HCT116 (cell line): ENCODE data around the gene GSTA3. TPM values are rescaled to one million over a fixed set of nuclear protein-coding genes. Genes with fewer than 3 reads are reported as not detected.

Source experiments
- ATAC-seq: fragments of 200-7000 bp; cut with Tn5 transposase; 2 replicates; pipeline ENCODE4 v1.9.1; 2020; ENCODE audit warnings: mild to moderate bottlenecking, moderate library complexity
- BruUV-seq: library from RNA; stranded (reverse); fragments of 400-500 nt; replicated peaks from 2 replicates; lab custom pipeline; 2021; lab: Mats Ljungman, UMichigan
- CTCF ChIA-PET: fragments of 300-600 bp; sonication (Branson Sonifier 250); formaldehyde crosslinking; loops from one replicate; lab custom pipeline; 2021; ENCODE audit warnings: antibody characterized with exemption; lab: Charles Lee
- POLR2A ChIA-PET: fragments of 300-600, 350-600 bp; sonication (Branson Sonifier 250); formaldehyde crosslinking; loops from one replicate; lab custom pipeline; 2021; ENCODE audit warnings: antibody characterized with exemption; lab: Charles Lee
- RAD21 ChIA-PET, 2 experiments: fragments of 300-600 bp; sonication (Branson Sonifier 250); formaldehyde crosslinking; loops; one replicate each; lab custom pipeline; 2023; ENCODE audit warnings: low total read pairs in 2 of 2; ENCODE audit not compliant: uncharacterized antibody in 2 of 2, unreplicated experiment in 2 of 2, low non-redundant PET in 1 of 2; lab: Charles Lee
- DNase-seq: peaks from one replicate; pipeline ENCODE4 v3.0.0-alpha.2; 2010; ENCODE audit warnings: low read depth, low spot score
- H2AFZ ChIP-seq: fragments of 200-600 bp; shearing (Covaris generic), sonication (generic); 2 replicates; pipeline ENCODE4 v1.6.1; 2017; ENCODE audit warnings: low read depth, mixed run types, mixed read lengths, antibody characterized with exemption, low read length; ENCODE audit not compliant: poor library complexity, severe bottlenecking
- H3K27ac ChIP-seq: 2 replicates; pipeline ENCODE4 v1.5.1; 2012; ENCODE audit warnings: low read depth, low read length
- H3K27me3 ChIP-seq: fragments of 200-600 bp; sonication (generic); 2 replicates; pipeline ENCODE4 v1.6.1; 2016; ENCODE audit warnings: mixed run types, low read length, mixed read lengths; ENCODE audit not compliant: insufficient read depth
- H3K36me3 ChIP-seq, 2 experiments: fragments of 200-500 bp in 1 of 2; fragments of 200-600 bp in 1 of 2; sonication (Bioruptor generic) in 1 of 2; sonication (generic) in 1 of 2; 2 replicates each; pipeline versions ENCODE4 v1.5.1 to v1.6.1; 2014 to 2016; ENCODE audit warnings: low read length in 2 of 2, inconsistent platforms in 1 of 2, mixed read lengths in 1 of 2, mixed run types in 1 of 2; ENCODE audit not compliant: insufficient read depth in 2 of 2, control insufficient read depth in 1 of 2
- H3K4me1 ChIP-seq, 2 experiments: fragments of 200-600 bp in 1 of 2; sonication (generic) in 1 of 2; 2 replicates each; pipeline versions ENCODE4 v1.5.1 to v1.6.1; 2012 to 2017; ENCODE audit warnings: low read length in 2 of 2, inconsistent platforms in 1 of 2, mild to moderate bottlenecking in 1 of 2, mixed read lengths in 1 of 2, mixed run types in 1 of 2, moderate library complexity in 1 of 2; ENCODE audit not compliant: insufficient read depth in 2 of 2, control insufficient read depth in 1 of 2
- H3K4me2 ChIP-seq: fragments of 200-600 bp; sonication (generic); 2 replicates; pipeline ENCODE4 v1.6.1; 2017; ENCODE audit warnings: mixed run types, low read length, mixed read lengths
- H3K4me3 ChIP-seq, 2 experiments: fragments of 200-600 bp in 1 of 2; sonication (generic) in 1 of 2; replicated peaks in 1 of 2; 2 replicates each; pipeline ENCODE4 v1.5.1; 2011 to 2016; ENCODE audit warnings: low read length in 2 of 2, control low read depth in 1 of 2, low read depth in 1 of 2, mild to moderate bottlenecking in 1 of 2, mixed read lengths in 1 of 2, mixed run types in 1 of 2
- H3K79me2 ChIP-seq: fragments of 200-600 bp; sonication (generic); 2 replicates; pipeline ENCODE4 v1.6.1; 2017; ENCODE audit warnings: mild to moderate bottlenecking, mixed run types, low read length, moderate library complexity, mixed read lengths; ENCODE audit not compliant: insufficient read depth
- H3K9ac ChIP-seq: fragments of 200-600 bp; sonication (generic); 2 replicates; pipeline ENCODE4 v1.6.1; 2016; ENCODE audit warnings: low read length, mixed read lengths
- H3K9me2 ChIP-seq: fragments of 200-600 bp; sonication (generic), shearing (Covaris generic); 2 replicates; pipeline ENCODE4 v1.6.1; 2017; ENCODE audit warnings: mixed run types, mild to moderate bottlenecking, moderate library complexity; ENCODE audit not compliant: insufficient read depth
- H3K9me3 ChIP-seq, 2 experiments: fragments of 200-500 bp in 1 of 2; fragments of 200-600 bp in 1 of 2; sonication (Bioruptor generic) in 1 of 2; sonication (generic) in 1 of 2; 2 replicates each; pipeline ENCODE4 v1.6.1; 2014 to 2017; ENCODE audit warnings: low read length in 2 of 2, mixed read lengths in 2 of 2, inconsistent platforms in 1 of 2, low read depth in 1 of 2, mild to moderate bottlenecking in 1 of 2, mixed run types in 1 of 2, moderate library complexity in 1 of 2; ENCODE audit not compliant: control insufficient read depth in 1 of 2, insufficient read depth in 1 of 2
- H4K20me1 ChIP-seq: fragments of 200-600 bp; sonication (generic), shearing (Covaris generic); 2 replicates; pipeline ENCODE4 v1.6.1; 2017; ENCODE audit warnings: mixed run types, mild to moderate bottlenecking, moderate library complexity; ENCODE audit not compliant: insufficient read depth
- CBX3 ChIP-seq: IDR thresholded peaks from 2 replicates; pipeline ENCODE4 v1.6.1; 2012; ENCODE audit warnings: low read depth
- CEBPB ChIP-seq: IDR thresholded peaks from 2 replicates; pipeline ENCODE4 v1.6.1; 2012; ENCODE audit warnings: low read depth
- EGR1 ChIP-seq: IDR thresholded peaks from 2 replicates; pipeline ENCODE4 v1.6.1; 2012; ENCODE audit warnings: low read depth
- EZH2phosphoT487 ChIP-seq: fragments of 200-600 bp; IDR thresholded peaks from 2 replicates; pipeline ENCODE4 v1.6.1; 2018; ENCODE audit warnings: antibody characterized with exemption, borderline replicate concordance
- FOSL1 ChIP-seq: IDR thresholded peaks from 2 replicates; pipeline ENCODE4 v1.6.1; 2012; ENCODE audit warnings: low read depth
- JUND ChIP-seq: IDR thresholded peaks from 2 replicates; pipeline ENCODE4 v1.6.1; 2012
- POLR2AphosphoS5 ChIP-seq: IDR thresholded peaks from 2 replicates; pipeline ENCODE4 v1.6.1; 2011; ENCODE audit warnings: mild to moderate bottlenecking, low read depth, low read length, moderate library complexity
- RAD21 ChIP-seq: IDR thresholded peaks from 2 replicates; pipeline ENCODE4 v1.6.1; 2012; ENCODE audit warnings: low read depth, mild to moderate bottlenecking
- SIN3A ChIP-seq: IDR thresholded peaks from 2 replicates; pipeline ENCODE4 v1.6.1; 2012; ENCODE audit warnings: low read depth
- SRF ChIP-seq: IDR thresholded peaks from 2 replicates; pipeline ENCODE4 v1.6.1; 2012; ENCODE audit warnings: low read depth
- TCF7L2 ChIP-seq: IDR thresholded peaks from 2 replicates; pipeline ENCODE4 v1.7.0; 2011; ENCODE audit warnings: borderline replicate concordance, inconsistent platforms; ENCODE audit not compliant: insufficient read depth, insufficient read length; ENCODE audit errors: extremely low read depth
- YY1 ChIP-seq: IDR thresholded peaks from 2 replicates; pipeline ENCODE4 v1.6.1; 2011; ENCODE audit warnings: low read length, low read depth, moderate library complexity, mild to moderate bottlenecking; ENCODE audit not compliant: insufficient replicate concordance; ENCODE audit errors: extremely low read depth
- ZFX ChIP-seq: fragments of 450-650 bp; IDR thresholded peaks from 2 replicates; pipeline ENCODE4 v1.6.1; 2017
- intact Hi-C: fragments of 100-400 bp; cut with micrococcal nuclease; formaldehyde crosslinking; loops from 2 replicates; pipeline ENCODE4 v1.10.0; 2022
- total RNA-seq: library from RNA; stranded (reverse); gene quantifications from one replicate; pipeline ENCODE4 v1.2.1, GENCODE V29; 2021; ENCODE audit not compliant: unreplicated experiment
- TF ChIP-seq, protein P1 (sequence below): IDR thresholded peaks from 2 replicates; pipeline ENCODE4 v1.6.1; 2012
- TF ChIP-seq, protein P2 (sequence below): IDR thresholded peaks from 2 replicates; pipeline ENCODE4 v1.6.1; 2012
- TF ChIP-seq, protein P3 (sequence below): IDR thresholded peaks from 2 replicates; pipeline ENCODE4 v1.6.1; 2012; ENCODE audit warnings: low read depth

GSTA3 gene
- total RNA-seq, 1 experiment from 2014 or later, result not detected

DNA sequence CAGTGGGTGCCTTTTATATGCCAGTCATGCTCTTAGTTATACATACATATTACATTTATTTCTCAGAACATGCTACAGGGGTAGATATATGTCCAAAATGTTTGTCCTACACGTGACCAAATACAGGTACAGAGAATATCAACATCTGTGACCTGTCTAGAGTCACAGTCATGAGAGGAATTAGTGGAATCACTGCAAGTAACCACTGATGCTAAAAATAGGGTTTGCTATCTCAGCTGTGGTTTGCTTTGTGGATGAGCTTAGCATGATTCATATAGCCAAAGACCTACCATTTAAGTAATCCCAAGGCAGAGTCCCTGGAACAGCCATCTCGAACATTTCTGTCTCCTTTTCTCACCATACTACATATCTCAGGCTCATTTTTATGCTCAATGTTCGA is 32.3 kb downstream of the GSTA3 start:
- ATAC-seq (peak; percentile 49; the same call in 1 of the 2 replicates), DNase-seq (peak; percentile 29)
- H3K79me2 ChIP-seq, result no peaks in the 10 kb centered on the region
- ChIA-PET POLR2A (no interaction called here), CTCF (interaction anchor here (1.0 to 1.2 kb wide), 2 partner anchors 11 to 118 kb away, joined by 3 to 4 read pairs; partner anchors contain the start of gene GSTA4), RAD21 (no interaction called here)
- peak overlapping the region; percentile 57 for H3K4me2 ChIP-seq
- no peaks in the 10 kb centered on the region for H3K9me3 ChIP-seq
- no peak overlapping the region for H3K4me3 ChIP-seq
- no peak overlapping the region for H3K9ac ChIP-seq
- H4K20me1 ChIP-seq, result no peaks in the 10 kb centered on the region
- no peak overlapping the region for H2AFZ ChIP-seq
- H3K4me1 ChIP-seq, result peaks cover 3 to 25% of the 10 kb centered on the region in 2 experiments
- no peaks in the 10 kb centered on the region for H3K9me2 ChIP-seq
- no peak overlapping the region for H3K27ac ChIP-seq
- peak; percentile 61 for TF ChIP-seq FOSL1
- peak; percentile 24; the same call in 1 of the 2 replicates for TF ChIP-seq POLR2AphosphoS5
- TF ChIP-seq EZH2phosphoT487, result no peak
- TF ChIP-seq JUND, result peak; percentile 48; the same call in 1 of the 2 replicates
- no peak for TF ChIP-seq RAD21
- peak; percentile 54; the same call in 1 of the 2 replicates for TF ChIP-seq SIN3A
- peak; percentile 30; the same call in 1 of the 2 replicates for TF ChIP-seq SRF
- no peak for TF ChIP-seq EGR1
- TF ChIP-seq, protein P1, sequence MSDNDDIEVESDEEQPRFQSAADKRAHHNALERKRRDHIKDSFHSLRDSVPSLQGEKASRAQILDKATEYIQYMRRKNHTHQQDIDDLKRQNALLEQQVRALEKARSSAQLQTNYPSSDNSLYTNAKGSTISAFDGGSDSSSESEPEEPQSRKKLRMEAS, result no peak
- no peaks in the 10 kb centered on the region; the same call in none of the 2 replicates for H3K27me3 ChIP-seq
- intact Hi-C loops, result no loop called here
- no peaks in the 10 kb centered on the region for H3K36me3 ChIP-seq
- no TSS peak for BruUV-seq

DNA sequence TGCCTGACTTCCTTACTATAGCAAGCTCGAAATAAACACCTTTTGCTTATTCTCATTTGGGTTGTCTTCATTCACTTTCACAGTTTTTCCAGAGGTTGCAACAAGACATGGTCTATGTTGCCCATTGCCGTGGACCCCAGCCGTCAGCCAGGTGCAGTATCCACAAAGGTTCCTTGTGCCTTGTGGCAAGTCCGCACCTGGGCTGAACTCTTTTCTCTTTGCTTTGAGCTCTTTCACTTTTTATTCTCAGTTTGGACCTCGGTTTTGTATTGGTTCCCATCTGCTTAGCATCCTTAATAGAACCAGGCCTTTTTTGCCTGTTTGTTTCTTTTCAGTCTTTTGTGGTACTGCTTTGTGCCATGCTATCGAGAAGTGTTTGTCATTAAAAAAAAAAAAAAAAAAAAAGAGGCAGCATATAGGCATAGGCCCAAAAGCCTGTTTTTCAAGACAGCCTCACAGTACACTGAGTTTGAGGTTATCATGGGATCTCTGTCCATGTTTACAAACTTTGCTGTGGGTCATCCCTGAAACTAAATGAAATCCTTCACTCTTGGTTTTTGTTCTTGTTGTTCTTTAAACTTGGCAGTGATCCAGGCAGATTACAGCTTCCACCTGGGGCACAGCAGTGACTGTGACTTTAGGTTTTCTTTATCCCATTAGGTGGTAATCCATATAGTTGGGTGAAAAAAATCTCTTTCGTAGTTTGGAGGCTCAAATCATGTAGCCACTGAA is 33.3 kb downstream of the GSTA3 start:
- H3K4me3 ChIP-seq, result no peak overlapping the region
- POLR2A ChIA-PET, result no interaction called here
- peak overlapping the region; percentile 57; the same call in 1 of the 2 replicates for H3K4me2 ChIP-seq
- ATAC-seq (no peak), DNase-seq (no peak)
- intact Hi-C loops, result no loop called here
- no peaks in the 10 kb centered on the region for H3K9me2 ChIP-seq
- no peaks in the 10 kb centered on the region for H3K79me2 ChIP-seq
- H3K4me1 ChIP-seq, result peaks cover 0 to 17% of the 10 kb centered on the region in 2 experiments; a peak in 3 of 4 replicates
- no peak overlapping the region for H3K9ac ChIP-seq
- CTCF ChIA-PET, result no interaction called here
- no peak overlapping the region for H2AFZ ChIP-seq
- H3K9me3 ChIP-seq, result no peaks in the 10 kb centered on the region
- H3K27ac ChIP-seq, result no peak overlapping the region
- no peaks in the 10 kb centered on the region for H3K36me3 ChIP-seq
- TF ChIP-seq CBX3 (no peak), JUND (no peak), TCF7L2 (no peak), RAD21 (no peak), FOSL1 (no peak), CEBPB (no peak), EGR1 (no peak), YY1 (no peak), ZFX (no peak)
- TF ChIP-seq, protein P2, sequence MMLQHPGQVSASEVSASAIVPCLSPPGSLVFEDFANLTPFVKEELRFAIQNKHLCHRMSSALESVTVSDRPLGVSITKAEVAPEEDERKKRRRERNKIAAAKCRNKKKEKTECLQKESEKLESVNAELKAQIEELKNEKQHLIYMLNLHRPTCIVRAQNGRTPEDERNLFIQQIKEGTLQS, result no peak
- TF ChIP-seq, protein P3, sequence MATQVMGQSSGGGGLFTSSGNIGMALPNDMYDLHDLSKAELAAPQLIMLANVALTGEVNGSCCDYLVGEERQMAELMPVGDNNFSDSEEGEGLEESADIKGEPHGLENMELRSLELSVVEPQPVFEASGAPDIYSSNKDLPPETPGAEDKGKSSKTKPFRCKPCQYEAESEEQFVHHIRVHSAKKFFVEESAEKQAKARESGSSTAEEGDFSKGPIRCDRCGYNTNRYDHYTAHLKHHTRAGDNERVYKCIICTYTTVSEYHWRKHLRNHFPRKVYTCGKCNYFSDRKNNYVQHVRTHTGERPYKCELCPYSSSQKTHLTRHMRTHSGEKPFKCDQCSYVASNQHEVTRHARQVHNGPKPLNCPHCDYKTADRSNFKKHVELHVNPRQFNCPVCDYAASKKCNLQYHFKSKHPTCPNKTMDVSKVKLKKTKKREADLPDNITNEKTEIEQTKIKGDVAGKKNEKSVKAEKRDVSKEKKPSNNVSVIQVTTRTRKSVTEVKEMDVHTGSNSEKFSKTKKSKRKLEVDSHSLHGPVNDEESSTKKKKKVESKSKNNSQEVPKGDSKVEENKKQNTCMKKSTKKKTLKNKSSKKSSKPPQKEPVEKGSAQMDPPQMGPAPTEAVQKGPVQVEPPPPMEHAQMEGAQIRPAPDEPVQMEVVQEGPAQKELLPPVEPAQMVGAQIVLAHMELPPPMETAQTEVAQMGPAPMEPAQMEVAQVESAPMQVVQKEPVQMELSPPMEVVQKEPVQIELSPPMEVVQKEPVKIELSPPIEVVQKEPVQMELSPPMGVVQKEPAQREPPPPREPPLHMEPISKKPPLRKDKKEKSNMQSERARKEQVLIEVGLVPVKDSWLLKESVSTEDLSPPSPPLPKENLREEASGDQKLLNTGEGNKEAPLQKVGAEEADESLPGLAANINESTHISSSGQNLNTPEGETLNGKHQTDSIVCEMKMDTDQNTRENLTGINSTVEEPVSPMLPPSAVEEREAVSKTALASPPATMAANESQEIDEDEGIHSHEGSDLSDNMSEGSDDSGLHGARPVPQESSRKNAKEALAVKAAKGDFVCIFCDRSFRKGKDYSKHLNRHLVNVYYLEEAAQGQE, result no peak
- no peaks in the 10 kb centered on the region; the same call in none of the 2 replicates for H3K27me3 ChIP-seq
- H4K20me1 ChIP-seq, result no peaks in the 10 kb centered on the region
- no TSS peak for BruUV-seq
- RAD21 ChIA-PET, result no interaction called here
